Activated CD8-positive, alpha-beta T cell treated with anti-CD3 and anti-CD28 coated beads for 36 hours (primary cell): Measurements from ENCODE around the gene SLC22A4. TPM values are rescaled to one million over a fixed set of nuclear protein-coding genes. Genes with fewer than 3 reads are reported as not detected.

Source experiments
- ATAC-seq: fragments of 200-7000 bp; cut with Tn5 transposase; one replicate; pipeline ENCODE4 v1.10.0; 2021; ENCODE audit warnings: mild to moderate bottlenecking, moderate library complexity
- CTCF ChIA-PET: fragments of 350-600 bp; sonication (Branson Sonifier 250); formaldehyde crosslinking; loops from one replicate; lab custom pipeline; 2021; ENCODE audit warnings: antibody characterized with exemption; lab: Charles Lee
- POLR2A ChIA-PET: fragments of 350-600 bp; sonication (Branson Sonifier 250); formaldehyde crosslinking; loops from one replicate; lab custom pipeline; 2021; ENCODE audit warnings: antibody characterized with exemption; lab: Charles Lee
- DNase-seq: peaks from one replicate; pipeline ENCODE4 v3.0.0-alpha.2; 2020
- H3K27ac Mint-ChIP-seq: one replicate; pipeline ENCODE4 v1.8.0; 2021; ENCODE audit warnings: mild to moderate bottlenecking, mixed read lengths
- H3K27me3 Mint-ChIP-seq: one replicate; pipeline ENCODE4 v1.8.0; 2021; ENCODE audit warnings: mixed read lengths
- H3K36me3 Mint-ChIP-seq: one replicate; pipeline ENCODE4 v1.8.0; 2021; ENCODE audit warnings: low read depth, mixed read lengths
- H3K4me1 Mint-ChIP-seq: one replicate; pipeline ENCODE4 v1.8.0; 2021; ENCODE audit warnings: low read depth, mixed read lengths
- H3K4me3 Mint-ChIP-seq: one replicate; pipeline ENCODE4 v1.8.0; 2021; ENCODE audit warnings: mild to moderate bottlenecking, moderate library complexity, mixed read lengths
- H3K9me3 Mint-ChIP-seq: one replicate; pipeline ENCODE4 v1.8.0; 2021; ENCODE audit warnings: mixed read lengths
- CTCF ChIP-seq: fragments of 200-600 bp; IDR thresholded peaks from one replicate; pipeline ENCODE4 v1.8.0; 2022; ENCODE audit warnings: antibody characterized with exemption, mild to moderate bottlenecking
- intact Hi-C: fragments of 100-400 bp; cut with micrococcal nuclease; formaldehyde crosslinking; loops from one replicate; pipeline ENCODE4 v1.10.0; 2022
- total RNA-seq, 2 experiments: library from RNA; stranded (reverse); gene quantifications; one replicate each; pipeline ENCODE4 v1.2.3, GENCODE V29; 2021

The SLC22A4 gene
- total RNA-seq, 2 experiments from 2014 or later: 0.74 to 0.88 TPM

DNA sequence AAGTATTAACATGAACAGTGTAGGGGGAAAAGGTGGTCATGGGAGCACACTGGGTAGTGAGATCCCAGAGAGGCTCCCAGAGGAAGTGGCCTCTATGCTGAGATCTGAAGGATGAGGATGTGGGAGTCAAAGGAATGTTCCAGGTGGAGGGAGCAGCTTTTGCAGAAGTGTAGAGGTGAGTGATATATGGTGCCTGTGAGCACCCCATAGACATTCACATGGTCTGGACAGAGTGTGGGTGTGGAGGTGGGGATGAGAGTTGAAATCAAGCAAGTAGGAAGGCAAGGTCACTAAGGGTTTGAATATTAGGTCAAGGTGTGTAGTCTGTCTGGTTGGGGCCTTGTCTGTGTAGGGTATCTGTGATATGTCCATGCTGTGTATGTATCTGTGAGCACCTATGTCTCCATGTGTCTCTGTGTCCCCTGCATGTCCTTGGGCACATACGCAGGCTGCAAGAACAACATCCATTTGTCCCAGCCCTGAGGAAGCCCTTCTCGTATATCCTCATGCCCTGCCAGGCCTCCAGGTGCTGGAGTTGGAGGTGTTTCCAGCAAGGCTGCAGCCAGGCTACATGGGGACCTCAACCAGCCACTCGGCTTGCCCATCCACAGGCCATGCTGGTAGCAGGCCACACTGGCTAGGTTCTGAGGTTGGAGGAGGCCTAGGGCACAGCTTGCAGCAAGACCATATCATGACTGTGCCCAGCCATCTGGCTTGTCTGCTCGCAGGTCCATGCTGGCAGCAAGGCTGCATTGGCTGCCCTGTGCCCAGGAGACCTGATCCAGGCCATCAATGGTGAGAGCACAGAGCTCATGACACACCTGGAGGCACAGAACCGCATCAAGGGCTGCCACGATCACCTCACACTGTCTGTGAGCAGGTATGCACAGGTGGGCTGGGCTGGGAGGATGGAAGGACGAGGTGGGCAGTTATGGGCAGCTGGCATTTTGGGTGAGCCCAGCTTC is 32.0 kb upstream of the SLC22A4 start:
- DNase-seq (no peak), ATAC-seq (no peak)
- Mint-ChIP-seq H3K9me3 (no peaks in the 10 kb centered on the region), H3K4me3 (no peak overlapping the region), H3K4me1 (peaks cover 40% of the 10 kb centered on the region), H3K27ac (peak overlapping the region; percentile 25), H3K27me3 (peaks cover 1% of the 10 kb centered on the region), H3K36me3 (no peaks in the 10 kb centered on the region)
- no peak for TF ChIP-seq CTCF
- CTCF ChIA-PET: interaction anchor here (1.3 to 7.7 kb wide), 7 partner anchors 10 to 199 kb away, joined by 3 to 44 read pairs (median 8); no protein-coding TSS in a partner anchor
- intact Hi-C loops: no loop called here
- POLR2A ChIA-PET: interaction anchor here (0.5 to 1.6 kb wide), 5 partner anchors 10 to 284 kb away, joined by 3 to 4 read pairs (median 3); partner anchors contain the start of gene SLC22A4

- H3K27me3 Mint-ChIP-seq: no peaks in the 10 kb centered on the region
- H3K9me3 Mint-ChIP-seq: no peaks in the 10 kb centered on the region
- no peak for TF ChIP-seq CTCF
- POLR2A ChIA-PET: interaction anchor here (0.6 kb wide), 1 partner anchor 178 kb away, joined by 3 read pairs; no protein-coding TSS in a partner anchor
- intact Hi-C loops: no loop called here
- no peaks in the 10 kb centered on the region for H3K36me3 Mint-ChIP-seq
- CTCF ChIA-PET: interaction anchor here (0.6 to 7.7 kb wide), 5 partner anchors 9 to 198 kb away, joined by 3 to 44 read pairs (median 8); no protein-coding TSS in a partner anchor
- DNase-seq: no peak
- H3K4me1 Mint-ChIP-seq: peaks cover 42% of the 10 kb centered on the region
- no peak for ATAC-seq
- H3K27ac Mint-ChIP-seq: no peak overlapping the region
- H3K4me3 Mint-ChIP-seq: no peak overlapping the region
These were observed 31.2 kb upstream of the SLC22A4 start for GRCh38 chr5:132262882-132263547.

DNA sequence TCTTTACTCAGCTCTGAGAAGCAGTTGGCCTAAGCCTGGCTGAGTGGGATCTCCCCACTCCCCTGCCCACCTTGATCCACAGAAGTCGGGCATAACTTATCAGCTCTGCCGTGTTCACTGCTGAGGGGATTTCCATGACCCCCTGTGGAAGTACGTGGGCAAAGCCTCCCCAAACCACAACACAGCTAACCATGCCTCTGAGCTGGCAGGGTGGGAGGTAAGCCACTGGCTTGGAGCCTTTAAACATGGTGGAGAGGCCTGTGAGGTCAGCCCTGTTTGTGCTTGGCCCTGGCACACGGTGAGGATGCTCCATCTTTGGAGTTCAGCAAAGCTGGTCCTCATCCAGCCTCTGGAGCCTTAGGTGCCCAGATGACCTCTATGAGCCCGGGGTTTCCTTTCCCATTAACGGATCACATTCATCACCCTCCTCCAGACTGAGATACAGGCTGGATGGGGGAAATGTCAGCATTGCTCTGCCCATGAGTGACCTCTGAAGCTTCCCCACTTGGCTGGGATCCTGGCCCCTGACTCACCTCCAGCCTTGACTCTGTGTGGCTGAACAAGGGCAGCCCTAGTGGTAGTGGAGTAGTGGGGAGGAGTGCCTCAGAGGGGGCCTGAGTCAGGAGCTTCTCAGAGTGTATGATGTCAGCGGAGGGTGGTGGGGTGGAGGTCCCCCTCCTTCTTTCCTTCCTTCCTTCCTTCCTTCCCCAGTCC is 30.5 kb upstream of the SLC22A4 start:
- intact Hi-C loops: no loop called here
- no peaks in the 10 kb centered on the region for H3K27me3 Mint-ChIP-seq
- no peaks in the 10 kb centered on the region for H3K36me3 Mint-ChIP-seq
- no peaks in the 10 kb centered on the region for H3K9me3 Mint-ChIP-seq
- no peak for TF ChIP-seq CTCF
- CTCF ChIA-PET: interaction anchor here (0.6 to 7.7 kb wide), 6 partner anchors 9 to 199 kb away, joined by 3 to 44 read pairs (median 6); no protein-coding TSS in a partner anchor
- H3K4me1 Mint-ChIP-seq: peaks cover 47% of the 10 kb centered on the region
- H3K27ac Mint-ChIP-seq: peak overlapping the region; percentile 68
- no peak overlapping the region for H3K4me3 Mint-ChIP-seq
- peak; percentile 49 for ATAC-seq
- DNase-seq: peak; percentile 51
- POLR2A ChIA-PET: interaction anchor here (1.1 kb wide), 1 partner anchor 8 kb away, joined by 3 read pairs; no protein-coding TSS in a partner anchor

- Mint-ChIP-seq H3K4me1 (peaks cover 44% of the 10 kb centered on the region), H3K27me3 (no peaks in the 10 kb centered on the region), H3K27ac (no peak overlapping the region), H3K36me3 (no peaks in the 10 kb centered on the region), H3K9me3 (no peaks in the 10 kb centered on the region), H3K4me3 (no peak overlapping the region)
- ChIA-PET POLR2A (interaction anchor here (0.7 to 1.1 kb wide), 2 partner anchors 9 to 23 kb away, joined by 3 read pairs; no protein-coding TSS in a partner anchor), CTCF (interaction anchor here (1.7 to 7.7 kb wide), 4 partner anchors 8 to 26 kb away, joined by 5 to 44 read pairs (median 14); no protein-coding TSS in a partner anchor)
- intact Hi-C loops: no loop called here
- ATAC-seq: no peak
- TF ChIP-seq CTCF: no peak
- no peak for DNase-seq
These were observed 29.5 kb upstream of the SLC22A4 start for GRCh38 chr5:132264546-132265335.
